Epithelial cell of proximal tubule (primary cell): Measurements from ENCODE around the gene TMEM203. TPM values are rescaled to one million over a fixed set of nuclear protein-coding genes. Genes with fewer than 3 reads are reported as not detected.

Experiments used
- DNase-seq: peaks from one replicate; pipeline ENCODE4 v3.0.0-alpha.2; 2011; ENCODE audit warnings: low read depth
- H3K4me3 ChIP-seq: 2 replicates; pipeline ENCODE4 v1.5.1; 2011; ENCODE audit warnings: low read depth, mild to moderate bottlenecking, low read length
- CTCF ChIP-seq: conservative IDR thresholded peaks from 2 replicates; pipeline ENCODE4 v1.5.1; 2012; ENCODE audit warnings: low read depth, mild to moderate bottlenecking, low read length
- total RNA-seq: library from RNA; depleted of rRNA; stranded (reverse); fragments of >200 nt; gene quantifications from 2 replicates; pipeline ENCODE4 v1.2.3, GENCODE V29; 2015

Gene TMEM203
- total RNA-seq, 1 donor from 2014 or later, result 39.4 TPM

DNA sequence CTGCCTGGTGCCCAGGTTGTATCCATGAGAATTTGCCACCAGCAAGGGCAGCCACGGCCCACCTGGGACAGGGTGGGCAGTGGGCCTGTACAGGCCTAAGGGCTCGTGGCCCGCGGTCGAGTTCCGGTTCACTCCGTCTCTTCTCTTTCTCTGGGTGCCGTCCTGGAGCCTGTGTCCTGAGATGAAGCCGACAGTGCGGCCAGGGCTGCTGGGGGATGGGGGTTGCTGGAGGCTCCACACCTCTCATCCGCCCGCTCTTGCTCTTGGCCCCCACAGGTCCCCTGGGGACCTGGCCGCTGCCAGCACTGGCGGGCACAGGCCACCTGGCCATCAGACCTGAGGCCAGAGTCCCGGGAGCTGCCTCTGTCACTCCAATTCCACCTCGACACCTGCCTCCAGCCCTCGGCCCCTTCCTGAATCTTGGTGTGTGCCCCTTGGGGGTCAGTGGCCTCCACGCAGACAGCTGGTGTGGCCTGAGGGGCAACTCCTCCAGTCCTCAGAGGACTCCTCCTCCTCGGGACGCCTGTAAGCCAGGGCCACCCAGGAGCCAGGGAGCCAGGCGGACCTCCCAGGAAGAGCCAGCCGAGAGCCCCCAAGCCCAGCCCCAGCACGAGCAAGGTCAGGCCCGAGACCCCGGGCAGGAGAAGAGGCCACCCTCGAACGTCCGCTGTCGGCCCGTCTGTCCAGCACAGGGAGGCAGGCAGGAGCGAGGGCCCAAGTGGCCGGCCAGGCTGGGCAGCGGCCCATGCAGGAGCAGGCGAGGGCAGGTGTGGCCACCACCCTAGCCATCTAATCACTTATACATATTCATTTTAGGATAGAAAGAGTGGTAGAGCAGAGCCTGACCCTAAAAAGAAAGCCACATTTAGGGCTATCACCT, 40.8 kb downstream of the TMEM203 start:
- DNase-seq, result no peak
- TF ChIP-seq CTCF, result no peak

GRCh38 chr9:137163805-137164204, 41.6 kb downstream of the TMEM203 start:
- no peak for TF ChIP-seq CTCF
- DNase-seq, result no peak
- H3K4me3 ChIP-seq, result no peak overlapping the region

More for the DNA sequence above, 40.8 kb downstream of the TMEM203 start:
- no peak overlapping the region for H3K4me3 ChIP-seq

DNA sequence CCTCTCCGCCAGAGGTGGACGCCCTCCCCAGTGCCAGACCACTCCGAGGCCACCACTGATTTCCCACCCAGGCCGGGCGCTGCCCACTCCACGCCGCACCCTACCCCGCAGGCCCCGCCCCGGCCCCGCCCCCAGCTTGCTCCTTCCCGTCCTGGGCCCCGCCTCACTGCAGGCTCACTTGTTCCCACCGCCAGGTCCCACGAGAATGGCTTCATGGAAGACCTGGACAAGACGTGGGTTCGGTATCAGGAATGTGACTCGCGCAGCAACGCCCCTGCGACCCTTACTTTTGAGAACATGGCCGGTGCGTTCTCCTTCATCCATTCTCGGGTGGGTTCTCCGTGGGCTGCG, 42.1 kb downstream of the TMEM203 start:
- no peak for TF ChIP-seq CTCF
- DNase-seq, result no peak
- H3K4me3 ChIP-seq, result peak overlapping the region; percentile 38

DNA sequence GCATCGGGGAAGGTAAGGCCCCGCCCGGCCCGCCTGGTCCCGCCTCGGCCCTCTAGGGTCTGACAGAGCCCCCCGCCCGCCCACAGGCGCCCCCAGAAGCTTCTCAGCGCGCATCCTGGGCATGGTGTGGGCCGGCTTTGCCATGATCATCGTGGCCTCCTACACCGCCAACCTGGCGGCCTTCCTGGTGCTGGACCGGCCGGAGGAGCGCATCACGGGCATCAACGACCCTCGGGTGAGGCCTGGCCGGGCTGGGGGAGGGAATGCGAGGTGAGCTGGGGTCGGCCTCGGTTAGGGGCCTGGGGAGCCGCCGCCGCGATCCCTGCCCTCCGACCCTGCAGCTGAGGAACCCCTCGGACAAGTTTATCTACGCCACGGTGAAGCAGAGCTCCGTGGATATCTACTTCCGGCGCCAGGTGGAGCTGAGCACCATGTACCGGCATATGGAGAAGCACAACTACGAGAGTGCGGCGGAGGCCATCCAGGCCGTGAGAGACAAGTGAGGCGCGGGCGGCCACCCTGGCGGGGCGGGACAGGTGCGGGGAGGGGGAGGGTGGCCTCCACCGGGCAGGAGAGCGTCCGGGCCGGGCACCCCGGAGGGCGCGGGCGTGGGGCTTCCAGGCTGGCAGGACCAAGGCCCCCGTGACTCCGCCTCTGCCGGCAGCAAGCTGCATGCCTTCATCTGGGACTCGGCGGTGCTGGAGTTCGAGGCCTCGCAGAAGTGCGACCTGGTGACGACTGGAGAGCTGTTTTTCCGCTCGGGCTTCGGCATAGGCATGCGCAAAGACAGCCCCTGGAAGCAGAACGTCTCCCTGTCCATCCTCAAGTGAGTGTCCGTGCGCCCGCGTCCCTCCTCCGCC, 42.7 kb downstream of the TMEM203 start:
- peak; percentile 22 for TF ChIP-seq CTCF
- peak overlapping the region; percentile 38 for H3K4me3 ChIP-seq
- DNase-seq, result no peak

DNA sequence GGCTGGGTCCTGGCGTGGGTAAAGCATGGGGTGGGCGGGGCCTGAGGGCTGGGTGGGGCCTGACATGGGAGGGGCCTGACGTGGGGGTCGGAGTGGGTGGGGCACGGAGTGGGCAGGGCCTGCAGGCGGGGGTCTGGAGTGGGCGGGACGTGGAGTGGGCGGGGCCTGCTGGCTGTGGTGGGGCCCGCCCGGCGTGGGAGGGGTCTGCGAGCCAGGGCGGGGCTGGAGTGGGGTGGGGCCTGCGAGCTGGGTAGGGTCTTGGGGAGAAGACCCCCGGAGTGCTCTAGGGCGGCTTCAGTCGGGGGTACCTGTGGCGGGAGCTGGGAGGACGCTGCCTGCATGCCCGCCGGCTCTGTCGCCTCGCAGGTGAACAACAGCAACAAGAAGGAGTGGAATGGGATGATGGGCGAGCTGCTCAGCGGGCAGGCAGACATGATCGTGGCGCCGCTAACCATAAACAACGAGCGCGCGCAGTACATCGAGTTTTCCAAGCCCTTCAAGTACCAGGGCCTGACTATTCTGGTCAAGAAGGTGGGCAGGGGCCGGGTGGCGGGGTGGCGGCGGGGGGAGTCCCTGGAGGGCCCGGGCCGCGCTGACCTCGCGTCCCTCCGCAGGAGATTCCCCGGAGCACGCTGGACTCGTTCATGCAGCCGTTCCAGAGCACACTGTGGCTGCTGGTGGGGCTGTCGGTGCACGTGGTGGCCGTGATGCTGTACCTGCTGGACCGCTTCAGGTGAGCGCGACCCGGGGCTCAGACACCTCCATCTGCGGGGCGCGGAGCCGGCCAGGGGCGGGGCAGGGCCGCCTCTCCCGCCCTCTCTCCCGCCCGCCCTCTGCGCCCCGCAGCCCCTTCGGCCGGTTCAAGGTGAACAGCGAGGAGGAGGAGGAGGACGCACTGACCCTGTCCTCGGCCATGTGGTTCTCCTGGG, 43.6 kb downstream of the TMEM203 start:
- DNase-seq, result no peak
- no peak for TF ChIP-seq CTCF
- no peak overlapping the region for H3K4me3 ChIP-seq
